Testis (tissue), 3 donors: ENCODE results near the gene NNMT. TPM values are rescaled to one million over a fixed set of nuclear protein-coding genes. Genes with fewer than 3 reads are reported as not detected.

Source experiments
- DNase-seq: peaks from one replicate; pipeline ENCODE4 v3.0.0-alpha.2; 2019
- H3K27ac ChIP-seq, 2 donors: fragments of 200-600 bp; sonication (generic); one replicate each; pipeline ENCODE4 v1.5.1; 2019
- H3K27me3 ChIP-seq: fragments of 200-600 bp; sonication (generic); one replicate; pipeline ENCODE4 v1.5.1; 2019
- H3K36me3 ChIP-seq: fragments of 200-600 bp; sonication (generic); one replicate; pipeline ENCODE4 v1.5.1; 2017; ENCODE audit warnings: low read depth; ENCODE audit errors: missing control alignments
- H3K4me1 ChIP-seq: fragments of 200-600 bp; sonication (generic); one replicate; pipeline ENCODE4 v1.5.1; 2019
- H3K4me3 ChIP-seq, 2 donors: fragments of 200-600 bp; sonication (generic); one replicate each; pipeline ENCODE4 v1.5.1; 2017 to 2019
- H3K9me3 ChIP-seq: fragments of 200-600 bp; sonication (generic); one replicate; pipeline ENCODE4 v1.5.1; 2017
- CTCF ChIP-seq, 3 experiments: fragments of 450-650 bp in 2 of 3; fragments of 200-600 bp in 1 of 3; sonication (generic) in 1 of 3; IDR thresholded peaks; one replicate each; pipeline ENCODE4 v1.5.1; 2016 to 2019; ENCODE audit warnings: antibody characterized with exemption in 3 of 3, mild to moderate bottlenecking in 2 of 3, moderate library complexity in 1 of 3
- POLR2A ChIP-seq: fragments of 450-650 bp; IDR thresholded peaks from one replicate; pipeline ENCODE4 v1.6.1; 2017; ENCODE audit warnings: antibody characterized with exemption, mild to moderate bottlenecking, moderate library complexity
- WGBS, 2 donors: methylation state at CpG; one replicate each; pipeline ENCODE4 v1.1.5; 2018; 5-methylcytosine and 5-hydroxymethylcytosine counted together
- intact Hi-C: fragments of 100-400 bp; cut with DNase I; formaldehyde crosslinking; loops from one replicate; pipeline ENCODE4 v1.15.1; 2023; ENCODE audit warnings: low total_unique reads
- polyA plus RNA-seq: library from polyadenylated mRNA; stranded (reverse); fragments of 350-450 nt; fragmentation: Illumina TruSeq; extraction: RNeasy Lipid Tissue Mini Kit (QIAGEN cat#74804); gene quantifications from one replicate; pipeline ENCODE4 v1.2.3, GENCODE V29; 2014; ENCODE audit warnings: low read depth, low replicate concordance; ENCODE audit not compliant: insufficient read depth
- total RNA-seq, 2 donors: library from RNA; depleted of rRNA; stranded (reverse); fragments of >200 nt; gene quantifications; one replicate each; pipeline ENCODE4 v1.2.3, GENCODE V29; 2016

NNMT gene
- total and polyA plus RNA-seq, 3 donors from 2014 or later, result 10.6 to 38.8 (median 28.7) TPM

- DNase-seq, result no peak
- Histone ChIP-seq H3K27ac (no peak overlapping the region), H3K36me3 (no peaks in the 10 kb centered on the region), H3K9me3 (no peaks in the 10 kb centered on the region), H3K4me1 (no peaks in the 10 kb centered on the region), H3K4me3 (no peak overlapping the region), H3K27me3 (no peaks in the 10 kb centered on the region)
- 89 to 90% methylated on average over 5 of the region's 5 CpGs for WGBS, 2 donors
- TF ChIP-seq CTCF (IDR thresholded peaks at IDR 0.05) (no peak), POLR2A (no peak)
- intact Hi-C loops, result no loop called here
These were observed 6.4 kb upstream of the NNMT start for GRCh38 chr11:114289779-114290178.

DNA sequence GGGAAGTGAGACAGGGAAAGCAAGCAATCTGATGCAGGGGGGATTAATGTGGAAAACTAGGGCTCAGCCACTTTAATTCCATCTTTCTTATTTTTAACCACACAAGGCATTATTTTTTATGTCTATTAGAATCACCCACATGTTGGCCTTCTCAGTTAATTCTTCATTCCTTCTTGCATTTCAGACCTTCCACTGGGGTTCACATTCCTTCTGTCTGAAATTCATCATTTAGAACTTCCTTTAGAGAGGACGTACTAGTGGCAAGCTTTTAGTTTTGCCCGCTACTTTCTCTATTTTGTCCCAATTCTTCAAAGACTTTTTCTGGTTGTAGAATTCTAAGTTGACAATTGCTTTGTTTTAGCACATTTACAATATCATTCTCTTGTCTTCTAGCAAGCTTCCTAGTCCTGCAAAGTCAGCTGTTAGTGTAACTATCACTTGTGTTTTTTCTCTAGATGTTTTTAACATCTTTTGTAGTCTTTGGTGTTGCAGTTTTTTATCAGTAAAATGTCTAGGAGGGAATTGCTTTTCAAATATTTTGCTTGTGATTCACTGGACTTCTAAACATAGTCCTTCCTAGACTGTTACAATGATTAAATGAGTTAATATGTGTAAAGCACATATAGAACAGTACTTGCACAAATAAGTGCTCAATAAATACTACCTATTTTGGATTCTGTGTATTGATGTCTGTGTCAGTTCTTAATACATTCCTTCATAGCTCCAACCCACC lies 5.5 kb upstream of the NNMT start:
- DNase-seq, result no peak
- Histone ChIP-seq H3K9me3 (no peaks in the 10 kb centered on the region), H3K4me3 (no peak overlapping the region), H3K4me1 (peaks cover 3% of the 10 kb centered on the region), H3K27me3 (no peaks in the 10 kb centered on the region), H3K27ac (no peak overlapping the region), H3K36me3 (no peaks in the 10 kb centered on the region)
- no peak for TF ChIP-seq POLR2A
- no peak for TF ChIP-seq CTCF (IDR thresholded peaks at IDR 0.05)
- intact Hi-C loops, result no loop called here
- 66 to 88% methylated on average over 2 of the region's 2 CpGs for WGBS, 2 donors

DNA sequence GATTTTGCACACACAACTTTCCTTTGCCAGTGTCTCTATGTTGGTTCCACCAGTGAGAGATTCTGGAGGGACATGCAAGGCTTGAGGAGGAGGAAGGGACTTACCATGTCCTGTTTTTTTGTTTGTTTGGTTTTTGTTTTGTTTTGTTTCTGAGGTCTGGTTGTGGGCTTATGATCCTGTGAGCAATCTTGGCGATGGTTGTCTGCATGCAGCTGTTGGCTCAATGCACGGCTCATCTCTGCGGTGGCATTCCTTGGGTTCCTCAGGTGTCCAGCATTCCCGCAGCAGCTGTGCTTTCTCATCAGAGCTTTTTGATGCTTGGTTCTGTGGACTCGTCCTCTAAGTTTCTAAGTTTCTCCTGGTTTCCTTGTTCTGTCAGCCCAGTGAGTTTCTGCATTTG lies 4.8 kb upstream of the NNMT start:
- no peaks in the 10 kb centered on the region for H3K9me3 ChIP-seq
- peaks cover 10% of the 10 kb centered on the region for H3K4me1 ChIP-seq
- 70 to 71% methylated on average over 5 of the region's 5 CpGs for WGBS, 2 donors
- no peaks in the 10 kb centered on the region for H3K27me3 ChIP-seq
- no peak overlapping the region for H3K4me3 ChIP-seq
- intact Hi-C loops, result no loop called here
- no peak for DNase-seq
- no peak for TF ChIP-seq POLR2A
- no peak for TF ChIP-seq CTCF (IDR thresholded peaks at IDR 0.05)
- no peaks in the 10 kb centered on the region for H3K36me3 ChIP-seq
- no peak overlapping the region for H3K27ac ChIP-seq

DNA sequence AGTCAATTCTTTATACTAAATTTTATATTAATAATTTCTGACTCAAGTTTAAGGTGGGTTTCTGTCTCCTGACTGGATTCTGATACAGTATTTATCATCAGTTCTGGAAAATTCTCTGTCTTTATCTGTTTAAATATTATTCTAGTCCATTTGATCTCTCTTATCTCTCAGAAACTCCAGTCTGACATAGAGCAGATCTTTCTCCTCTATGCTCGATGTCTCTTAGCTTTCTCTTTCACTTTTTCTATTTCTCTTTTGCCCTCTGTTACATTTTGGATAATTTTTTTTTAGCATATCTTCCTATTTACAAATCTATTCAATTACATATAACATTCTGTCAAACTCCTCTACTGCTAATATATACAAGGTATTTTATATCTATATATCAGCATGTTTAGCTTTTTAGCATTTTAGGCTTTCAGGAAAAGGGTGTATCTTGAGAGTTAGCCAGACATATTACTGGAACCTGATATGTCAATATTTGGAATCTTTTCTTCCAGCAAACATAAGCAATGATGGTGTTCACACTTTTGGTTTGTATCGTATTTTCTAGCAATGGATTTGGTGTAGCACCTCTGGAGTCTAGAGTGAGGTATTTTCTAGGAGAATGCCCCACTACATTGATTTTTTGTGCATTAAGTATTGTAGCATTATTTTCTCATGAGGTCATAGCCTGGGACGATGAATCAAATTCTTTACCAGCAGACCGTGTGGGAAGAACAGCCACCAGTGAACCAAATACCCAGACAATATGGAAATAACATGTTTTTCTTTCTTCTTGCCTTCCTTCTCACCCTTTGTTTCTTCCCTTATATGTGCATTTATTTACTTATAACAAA lies 4.1 kb upstream of the NNMT start:
- Histone ChIP-seq H3K9me3 (no peaks in the 10 kb centered on the region), H3K4me1 (peaks cover 12% of the 10 kb centered on the region), H3K27ac (no peak overlapping the region), H3K36me3 (no peaks in the 10 kb centered on the region), H3K27me3 (no peaks in the 10 kb centered on the region), H3K4me3 (no peak overlapping the region)
- intact Hi-C loops, result no loop called here
- WGBS, 2 donors, result 53 to 56% methylated on average over 4 of the region's 4 CpGs
- no peak for DNase-seq
- TF ChIP-seq CTCF (IDR thresholded peaks at IDR 0.05) (no peak), POLR2A (no peak)
